Measurements from ENCODE around the gene ZMIZ1.

ZMIZ1 gene

DNA sequence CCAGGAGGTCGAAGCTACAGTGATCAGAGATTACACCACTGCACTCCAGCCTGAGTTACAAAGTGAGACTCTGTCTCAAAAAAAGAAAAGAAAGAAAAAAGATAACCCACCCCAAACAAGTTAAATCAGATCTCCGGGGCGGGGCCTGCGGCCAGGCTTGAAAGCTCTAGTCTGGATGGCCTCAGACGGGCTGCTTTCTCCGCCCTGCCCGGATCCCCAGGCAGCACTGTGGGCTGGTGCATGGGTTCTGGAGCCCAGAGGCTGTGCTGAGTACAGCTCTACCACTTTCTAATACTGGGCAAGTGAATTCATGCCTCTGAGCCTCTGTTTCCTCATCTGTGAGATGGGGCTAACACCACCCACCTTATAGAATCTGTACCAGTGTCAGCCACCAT, 83.7 kb downstream of the ZMIZ1 start:
- no peak for DNase-seq (ENCODE audit: low read depth)
- H3K4me3 ChIP-seq (ENCODE audit: low read depth, low read length) = no peak overlapping the region
- TF ChIP-seq, protein P1, sequence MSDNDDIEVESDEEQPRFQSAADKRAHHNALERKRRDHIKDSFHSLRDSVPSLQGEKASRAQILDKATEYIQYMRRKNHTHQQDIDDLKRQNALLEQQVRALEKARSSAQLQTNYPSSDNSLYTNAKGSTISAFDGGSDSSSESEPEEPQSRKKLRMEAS (IDR thresholded peaks at IDR 0.05; ENCODE audit: low read depth, low read length) = no peak
- TF ChIP-seq MYC (IDR thresholded peaks at IDR 0.05; ENCODE audit: low read depth, low read length) (no peak), CTCF (IDR thresholded peaks at IDR 0.05; ENCODE audit: low read depth, low read length) (no peak), POLR2A (IDR thresholded peaks at IDR 0.05; ENCODE audit: extremely low read depth, insufficient read length) (no peak)

DNA sequence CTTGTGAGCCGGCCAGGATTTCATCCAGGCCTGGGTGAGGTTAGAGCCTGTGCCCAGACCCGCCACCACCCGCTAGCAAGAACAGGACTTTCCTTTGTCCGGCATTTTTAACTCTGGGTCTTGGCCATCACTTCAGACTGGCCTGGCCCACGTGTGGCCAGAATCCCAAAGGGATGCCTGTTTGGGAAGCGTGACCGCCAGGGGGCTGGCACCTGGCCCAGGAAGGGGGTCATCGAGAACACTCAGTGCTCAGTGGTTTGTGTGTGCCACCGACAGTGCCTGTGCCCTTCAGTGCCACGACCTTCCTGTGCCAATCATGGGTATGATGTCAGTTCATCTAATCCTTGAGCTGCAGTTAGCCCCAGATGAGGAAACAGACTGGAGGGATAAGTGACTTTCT, 85.0 kb downstream of the ZMIZ1 start:
- DNase-seq (ENCODE audit: low read depth) = no peak
- no peak overlapping the region for H3K4me3 ChIP-seq (ENCODE audit: low read depth, low read length)

DNA sequence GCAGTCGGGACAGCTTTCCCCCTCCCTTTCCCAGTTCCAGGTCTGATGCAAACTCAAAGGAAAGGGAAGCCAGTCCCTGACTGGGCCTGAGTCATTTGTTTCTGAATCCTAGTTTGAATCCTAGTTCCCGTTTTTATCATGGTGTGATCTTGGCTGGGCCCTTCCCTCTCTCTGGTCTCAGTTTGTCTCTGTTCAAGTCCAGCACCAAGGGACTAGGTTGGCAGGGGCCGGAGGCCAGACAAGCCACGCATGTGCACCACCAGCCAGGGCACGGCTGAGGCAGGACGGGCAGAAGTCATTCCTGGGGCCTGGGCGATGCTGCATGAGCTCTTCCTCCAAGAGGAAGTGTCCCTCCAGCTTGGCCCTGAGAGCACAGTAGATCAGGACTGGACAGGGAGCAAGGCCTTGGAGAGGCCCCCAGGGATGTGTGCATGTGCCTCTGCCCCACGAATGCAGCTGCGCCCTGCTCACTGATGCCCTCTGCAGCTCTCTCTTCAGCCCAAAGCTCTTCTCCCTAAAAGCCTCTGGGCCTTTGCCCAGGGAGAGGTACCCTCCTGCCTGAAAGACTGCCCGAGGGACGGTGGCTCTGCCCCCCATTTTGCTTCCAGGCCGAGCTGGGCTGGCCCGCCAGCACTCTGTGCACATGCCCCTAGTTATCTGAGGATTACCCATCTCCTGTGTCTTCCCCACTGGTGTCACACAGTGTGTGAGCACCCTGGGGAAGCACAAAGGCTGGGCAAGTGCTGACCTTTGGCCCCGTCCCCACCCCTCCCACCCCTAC, 86.7 kb downstream of the ZMIZ1 start:
- no peak overlapping the region for H3K4me3 ChIP-seq (ENCODE audit: low read depth, low read length)
- peak; percentile 28 for TF ChIP-seq CTCF (IDR thresholded peaks at IDR 0.05; ENCODE audit: low read depth, low read length)
- TF ChIP-seq, protein P1 (IDR thresholded peaks at IDR 0.05; ENCODE audit: low read depth, low read length) = no peak
- DNase-seq (ENCODE audit: low read depth) = peak; percentile 58

More for the DNA sequence above, 85.0 kb downstream of the ZMIZ1 start:
- TF ChIP-seq MYC (IDR thresholded peaks at IDR 0.05; ENCODE audit: low read depth, low read length) (no peak), POLR2A (IDR thresholded peaks at IDR 0.05; ENCODE audit: extremely low read depth, insufficient read length) (no peak)

- TF ChIP-seq CTCF (IDR thresholded peaks at IDR 0.05; ENCODE audit: low read depth, low read length) (no peak), MYC (IDR thresholded peaks at IDR 0.05; ENCODE audit: low read depth, low read length) (no peak), POLR2A (IDR thresholded peaks at IDR 0.05; ENCODE audit: extremely low read depth, insufficient read length) (no peak)
- TF ChIP-seq, protein P1 (IDR thresholded peaks at IDR 0.05; ENCODE audit: low read depth, low read length) = no peak
- no peak for DNase-seq (ENCODE audit: low read depth)
- no peak overlapping the region for H3K4me3 ChIP-seq (ENCODE audit: low read depth, low read length)
These were observed 87.8 kb downstream of the ZMIZ1 start for GRCh38 chr10:79156334-79157274.

DNA sequence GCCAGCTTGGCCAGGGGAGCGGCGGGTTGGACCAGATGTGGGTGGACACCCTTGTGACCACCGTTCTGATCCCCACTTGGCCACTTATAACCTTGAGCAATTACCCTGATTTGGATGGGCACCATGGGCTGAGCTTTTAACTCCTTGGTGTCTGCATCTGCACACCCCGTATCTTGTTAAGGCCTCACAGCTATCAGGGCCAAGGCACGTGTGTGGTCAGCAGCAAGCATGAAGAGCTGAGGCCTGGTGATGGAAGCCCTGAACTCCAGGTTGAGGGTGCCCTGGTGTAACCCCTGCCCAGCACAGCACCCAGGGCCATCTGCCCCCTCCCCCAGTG, 89.2 kb downstream of the ZMIZ1 start:
- DNase-seq (ENCODE audit: low read depth) = no peak
- no peak for TF ChIP-seq POLR2A (IDR thresholded peaks at IDR 0.05; ENCODE audit: extremely low read depth, insufficient read length)
- no peak overlapping the region for H3K4me3 ChIP-seq (ENCODE audit: low read depth, low read length)

- no peak for TF ChIP-seq CTCF (IDR thresholded peaks at IDR 0.05; ENCODE audit: low read depth, low read length)
- no peak for TF ChIP-seq POLR2A (IDR thresholded peaks at IDR 0.05; ENCODE audit: extremely low read depth, insufficient read length)
- TF ChIP-seq, protein P1 (IDR thresholded peaks at IDR 0.05; ENCODE audit: low read depth, low read length) = no peak
- no peak for TF ChIP-seq MYC (IDR thresholded peaks at IDR 0.05; ENCODE audit: low read depth, low read length)
- no peak for DNase-seq (ENCODE audit: low read depth)
These were observed 89.8 kb downstream of the ZMIZ1 start for GRCh38 chr10:79158402-79159097.

More at GRCh38 chr10:79158402-79159097, 89.8 kb downstream of the ZMIZ1 start:
- H3K4me3 ChIP-seq (ENCODE audit: low read depth, low read length) = no peak overlapping the region

Measured in NB4 (cell line).